Common myeloid progenitor, CD34-positive (primary cell): ENCODE measurements around the gene FAM43B.

Source experiments
- CTCF ChIA-PET: fragments of 350-600 bp; sonication (Branson Sonifier 250); formaldehyde crosslinking; loops from one replicate; lab custom pipeline; 2021; ENCODE audit warnings: antibody characterized with exemption; lab: Charles Lee
- POLR2A ChIA-PET: fragments of 350-600 bp; sonication (Branson Sonifier 250); formaldehyde crosslinking; loops from one replicate; lab custom pipeline; 2021; ENCODE audit warnings: antibody characterized with exemption; lab: Charles Lee
- DNase-seq, 3 donors: peaks; one replicate each; pipeline versions ENCODE4 v3.0.0 to v3.0.0-alpha.2; 2013
- H3K27ac ChIP-seq, 2 experiments: 1 replicate in 1 of 2; 2 replicates in 1 of 2; pipeline ENCODE4 v1.7.0; 2013; ENCODE audit warnings: inconsistent platforms in 2 of 2, low read length in 2 of 2, mild to moderate bottlenecking in 2 of 2, low read depth in 1 of 2, moderate library complexity in 1 of 2; ENCODE audit not compliant: severe bottlenecking in 2 of 2, insufficient read depth in 1 of 2, poor library complexity in 1 of 2
- H3K27me3 ChIP-seq, 5 experiments: replicated peaks in 2 of 5; 1 replicate in 3 of 5; 2 replicates in 2 of 5; pipeline versions ENCODE4 v1.6.1 to v1.7.0; 2013; ENCODE audit warnings: low read length in 4 of 5, mild to moderate bottlenecking in 2 of 5, moderate library complexity in 2 of 5, inconsistent platforms in 1 of 5; ENCODE audit not compliant: insufficient read depth in 5 of 5, control insufficient read depth in 4 of 5
- H3K36me3 ChIP-seq, 4 experiments: 1 replicate in 2 of 4; 2 replicates in 2 of 4; pipeline versions ENCODE4 v1.6.1 to v1.7.0; 2013; ENCODE audit warnings: low read length in 3 of 4, control low read depth in 1 of 4, mild to moderate bottlenecking in 1 of 4; ENCODE audit not compliant: control insufficient read depth in 4 of 4, insufficient read depth in 4 of 4
- H3K4me1 ChIP-seq, 4 experiments: 1 replicate in 3 of 4; 2 replicates in 1 of 4; pipeline versions ENCODE4 v1.6.1 to v1.7.1; 2013; ENCODE audit warnings: low read length in 3 of 4, mild to moderate bottlenecking in 3 of 4, control low read depth in 1 of 4, inconsistent platforms in 1 of 4, moderate library complexity in 1 of 4; ENCODE audit not compliant: control insufficient read depth in 4 of 4, insufficient read depth in 4 of 4; ENCODE audit errors: control extremely low read depth in 1 of 4
- H3K4me3 ChIP-seq, 7 experiments: 1 replicate in 4 of 7; 2 replicates in 3 of 7; pipeline versions ENCODE4 v1.5.1 to v1.7.0; 2013; ENCODE audit warnings: mild to moderate bottlenecking in 7 of 7, low read length in 6 of 7, moderate library complexity in 6 of 7, inconsistent platforms in 2 of 7, low read depth in 2 of 7, control low read depth in 1 of 7; ENCODE audit not compliant: insufficient read depth in 4 of 7, control insufficient read depth in 1 of 7; ENCODE audit errors: extremely low read depth in 1 of 7
- H3K9me3 ChIP-seq, 5 experiments: 1 replicate in 4 of 5; 2 replicates in 1 of 5; pipeline versions ENCODE4 v1.6.1 to v1.7.1; 2013; ENCODE audit warnings: low read length in 4 of 5, mild to moderate bottlenecking in 2 of 5, inconsistent platforms in 1 of 5, low read depth in 1 of 5, moderate library complexity in 1 of 5; ENCODE audit not compliant: control insufficient read depth in 4 of 5, insufficient read depth in 2 of 5; ENCODE audit errors: control extremely low read depth in 1 of 5
- WGBS: methylation state at CpG from one replicate; pipeline ENCODE4 v1.1.5; 2013; ENCODE audit not compliant: insufficient coverage; 5-methylcytosine and 5-hydroxymethylcytosine counted together

FAM43B gene

DNA sequence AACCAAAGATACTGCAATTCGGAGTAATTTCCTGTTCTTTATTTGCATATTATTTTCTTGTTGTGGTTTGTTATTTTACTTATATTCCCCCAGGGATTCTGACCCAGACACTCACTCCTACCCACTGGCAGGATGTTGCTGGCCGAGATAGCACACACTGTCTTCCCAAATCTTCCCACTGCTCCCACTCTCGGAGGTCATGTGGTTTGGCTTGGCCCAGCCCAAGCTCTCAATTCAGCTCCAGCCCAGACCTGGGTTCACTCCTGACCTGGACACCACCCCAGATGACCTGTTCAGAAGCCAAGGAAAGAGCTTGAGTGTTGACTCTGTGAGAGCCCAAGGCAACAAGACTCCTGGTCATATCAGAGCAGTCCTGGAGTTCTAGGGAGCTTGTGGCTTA lies 1.2 kb upstream of the FAM43B start:
- WGBS = 95% methylated on average over 2 of the region's 3 CpGs
- Histone ChIP-seq H3K36me3 (no peaks in the 10 kb centered on the region), H3K27me3 (peaks cover 18 to 78% (median 40%) of the 10 kb centered on the region in 5 experiments), H3K9me3 (peaks cover 0 to 2% (median 0%) of the 10 kb centered on the region in 5 experiments), H3K27ac (no peak overlapping the region), H3K4me3 (no peak overlapping the region), H3K4me1 (peaks cover 0 to 23% (median 13%) of the 10 kb centered on the region in 4 experiments)
- CTCF ChIA-PET = interaction anchor here (1.4 to 2.1 kb wide), 4 partner anchors 11 to 28 kb away, joined by 3 to 7 read pairs (median 3); no protein-coding TSS in a partner anchor
- POLR2A ChIA-PET = no interaction called here
- DNase-seq = no peak

DNA sequence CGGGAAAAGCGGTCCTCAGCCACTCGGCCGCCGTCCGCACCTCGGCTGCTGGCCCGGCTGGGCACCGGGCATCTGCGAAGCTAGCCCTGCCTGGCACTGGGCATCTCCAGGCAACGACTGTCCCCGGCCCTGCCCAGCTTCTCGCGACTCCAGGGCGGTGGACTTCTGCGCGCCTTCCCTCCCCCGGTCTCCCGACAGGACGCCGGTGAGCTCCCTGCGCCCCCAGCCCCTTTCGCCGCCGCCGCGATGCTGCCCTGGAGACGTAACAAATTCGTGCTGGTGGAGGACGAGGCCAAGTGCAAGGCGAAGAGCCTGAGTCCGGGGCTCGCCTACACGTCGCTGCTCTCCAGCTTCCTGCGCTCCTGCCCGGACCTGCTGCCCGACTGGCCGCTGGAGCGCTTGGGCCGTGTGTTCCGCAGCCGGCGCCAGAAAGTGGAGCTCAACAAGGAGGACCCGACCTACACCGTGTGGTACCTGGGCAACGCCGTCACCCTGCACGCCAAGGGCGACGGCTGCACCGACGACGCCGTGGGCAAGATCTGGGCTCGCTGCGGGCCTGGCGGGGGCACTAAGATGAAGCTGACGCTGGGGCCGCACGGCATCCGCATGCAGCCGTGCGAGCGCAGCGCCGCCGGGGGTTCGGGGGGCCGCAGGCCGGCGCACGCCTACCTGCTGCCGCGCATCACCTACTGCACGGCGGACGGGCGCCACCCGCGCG lies 514 bp downstream of the FAM43B start:
- peak in 1 of 3 donors; percentile 37 for DNase-seq
- ChIA-PET POLR2A (interaction anchor here (0.6 kb wide), 1 partner anchor 33 kb away, joined by 4 read pairs; no protein-coding TSS in a partner anchor), CTCF (interaction anchor here (1.2 to 1.6 kb wide), 2 partner anchors 17 to 29 kb away, joined by 3 to 4 read pairs; no protein-coding TSS in a partner anchor)
- WGBS = 2% methylated on average over 69 of the region's 82 CpGs
- no peak overlapping the region for H3K27ac ChIP-seq
- H3K9me3 ChIP-seq = no peaks in the 10 kb centered on the region
- no peaks in the 10 kb centered on the region for H3K36me3 ChIP-seq
- peak overlapping the region in 5 of 7 experiments; percentile 15 to 62 (median 50) for H3K4me3 ChIP-seq
- peaks cover 0 to 23% (median 13%) of the 10 kb centered on the region in 4 experiments for H3K4me1 ChIP-seq
- H3K27me3 ChIP-seq = peaks cover 18 to 85% (median 38%) of the 10 kb centered on the region in 5 experiments

DNA sequence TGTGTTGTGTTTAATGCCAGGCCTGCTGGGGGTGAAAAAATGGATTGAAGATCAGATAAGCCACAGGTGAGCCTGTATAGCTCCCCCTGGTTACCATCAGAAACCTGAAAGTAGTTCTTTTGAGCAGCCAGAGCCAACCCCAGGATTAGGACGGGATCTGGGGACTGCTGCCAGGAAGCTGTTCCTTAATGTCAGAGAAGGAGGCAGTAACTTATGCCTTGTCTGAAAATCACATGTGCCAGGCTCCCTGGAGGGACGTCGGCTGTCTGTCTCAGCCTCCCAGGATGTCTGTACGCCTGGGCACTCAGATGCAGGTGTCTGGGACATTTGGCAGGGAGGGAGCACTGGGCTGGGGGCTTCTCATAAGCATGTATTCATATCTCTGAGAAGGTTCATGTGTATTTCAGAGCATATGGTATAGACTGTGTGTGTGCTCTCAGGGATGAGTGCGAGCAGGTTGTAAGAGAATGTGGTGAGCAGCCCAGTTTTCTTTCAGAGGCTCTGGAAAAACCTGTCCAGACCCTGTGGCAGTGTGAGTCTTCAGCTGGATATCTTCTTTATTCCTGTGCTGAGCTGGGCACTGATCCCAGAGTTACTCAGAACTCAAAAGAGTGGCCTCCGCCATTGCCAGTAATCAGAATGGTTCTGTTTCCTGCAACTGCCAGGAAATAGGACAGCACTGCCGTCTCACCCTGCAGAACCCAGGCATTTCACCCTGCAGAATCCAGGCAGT lies 2.8 kb downstream of the FAM43B start:
- H3K9me3 ChIP-seq = no peaks in the 10 kb centered on the region
- 80% methylated on average over 7 of the region's 7 CpGs for WGBS
- ChIA-PET CTCF (no interaction called here), POLR2A (no interaction called here)
- peaks cover 0 to 23% (median 13%) of the 10 kb centered on the region in 4 experiments for H3K4me1 ChIP-seq
- H3K4me3 ChIP-seq = no peak overlapping the region
- no peak overlapping the region for H3K27ac ChIP-seq
- H3K36me3 ChIP-seq = no peaks in the 10 kb centered on the region
- H3K27me3 ChIP-seq = peaks cover 18 to 72% (median 38%) of the 10 kb centered on the region in 5 experiments
- no peak for DNase-seq

DNA sequence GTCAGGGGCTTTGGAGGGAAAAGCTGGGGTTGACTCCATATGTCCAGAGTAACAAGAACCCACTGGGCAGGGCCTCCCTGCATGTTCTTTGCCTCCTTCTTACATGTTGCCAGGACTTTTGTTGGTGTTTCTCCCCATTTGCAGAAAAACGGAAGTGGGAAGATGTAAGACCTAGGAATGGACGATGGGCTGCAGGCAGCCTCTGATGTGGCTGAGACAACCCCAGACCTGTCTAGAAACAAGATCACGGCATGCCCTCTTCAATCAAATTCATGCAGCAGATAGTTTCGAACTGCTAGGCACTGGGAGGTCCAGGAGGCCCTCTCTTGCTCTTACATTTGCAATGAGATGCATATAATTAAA lies 3.4 kb downstream of the FAM43B start:
- H3K4me3 ChIP-seq = no peak overlapping the region
- ChIA-PET CTCF (no interaction called here), POLR2A (no interaction called here)
- H3K4me1 ChIP-seq = peaks cover 0 to 23% (median 13%) of the 10 kb centered on the region in 4 experiments
- H3K27me3 ChIP-seq = peaks cover 16 to 74% (median 35%) of the 10 kb centered on the region in 5 experiments
- no peaks in the 10 kb centered on the region for H3K9me3 ChIP-seq
- H3K36me3 ChIP-seq = no peaks in the 10 kb centered on the region
- DNase-seq = no peak
- WGBS = 95% methylated on average over 2 of the region's 4 CpGs
- no peak overlapping the region for H3K27ac ChIP-seq

DNA sequence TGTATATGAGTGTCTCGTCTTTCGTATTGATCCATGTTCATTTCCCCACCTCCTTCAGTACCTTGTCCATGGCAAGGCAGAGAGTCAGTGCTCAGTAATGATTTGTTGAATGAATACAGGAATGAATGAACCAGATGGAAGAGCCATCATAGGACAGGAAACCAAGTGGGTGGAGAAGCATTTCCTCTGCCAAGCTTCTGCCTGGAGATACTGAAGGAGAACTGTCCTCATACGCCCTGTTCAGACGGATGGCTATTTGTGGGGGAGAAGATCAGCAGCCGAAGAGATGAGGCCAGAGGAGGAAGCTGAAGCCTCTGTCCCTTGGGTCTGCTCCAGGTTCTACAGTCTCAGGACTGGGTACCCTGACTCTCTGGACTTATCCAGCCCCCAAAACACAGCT lies 5.8 kb downstream of the FAM43B start:
- no peak for DNase-seq
- Histone ChIP-seq H3K9me3 (no peaks in the 10 kb centered on the region), H3K4me1 (peaks cover 0 to 8% (median 5%) of the 10 kb centered on the region in 4 experiments), H3K27me3 (peaks cover 9 to 56% (median 22%) of the 10 kb centered on the region in 5 experiments), H3K4me3 (no peak overlapping the region), H3K36me3 (no peaks in the 10 kb centered on the region), H3K27ac (no peak overlapping the region)
- ChIA-PET POLR2A (no interaction called here), CTCF (interaction anchor here (1.1 to 1.5 kb wide), 3 partner anchors 9 to 40 kb away, joined by 3 to 5 read pairs (median 3); no protein-coding TSS in a partner anchor)
- WGBS = 50% methylated on average over 3 of the region's 5 CpGs

DNA sequence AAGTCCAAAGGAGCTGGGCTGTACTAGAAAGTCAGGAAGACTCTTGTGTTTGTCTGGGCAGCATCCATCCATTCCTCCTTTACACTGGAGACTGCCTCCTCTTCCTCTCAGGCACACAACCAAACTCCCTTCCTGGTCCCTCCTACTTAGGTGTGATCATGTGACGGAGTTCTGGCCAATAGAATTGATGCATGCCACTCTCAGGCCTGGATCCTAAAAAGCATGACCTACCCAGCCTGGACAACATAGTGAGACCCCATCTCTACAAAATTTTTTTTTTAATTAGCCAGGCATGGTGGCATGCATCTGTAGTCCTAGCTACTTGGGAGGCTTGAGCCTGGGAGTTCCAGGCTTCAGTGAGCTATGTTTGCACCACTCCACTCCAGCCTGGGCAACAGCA lies 8.6 kb downstream of the FAM43B start:
- POLR2A ChIA-PET = no interaction called here
- Histone ChIP-seq H3K4me1 (no peaks in the 10 kb centered on the region), H3K27ac (no peak overlapping the region), H3K9me3 (no peaks in the 10 kb centered on the region), H3K36me3 (no peaks in the 10 kb centered on the region), H3K4me3 (no peak overlapping the region), H3K27me3 (peaks cover under 1 to 28% (median 7%) of the 10 kb centered on the region in 5 experiments)
- CTCF ChIA-PET = no interaction called here
- no peak for DNase-seq
- WGBS = 100% methylated on average over 1 of the region's 1 CpG
